AG04449 (cell line): Measurements from ENCODE around the gene ZNF644.
A peak's percentile ranks its signal among the peaks of the same experiment; 100 is the strongest.

Experiments used
- CTCF ChIA-PET: fragments of 350-600 bp; formaldehyde crosslinking; extraction: SDS; loops from one replicate; lab custom pipeline; 2021; ENCODE audit warnings: antibody characterized with exemption; lab: Yijun Ruan, JAX
- POLR2A ChIA-PET: fragments of 400-600, 350-600 bp; formaldehyde crosslinking; extraction: SDS; loops from one replicate; lab custom pipeline; 2020; ENCODE audit warnings: antibody characterized with exemption, inconsistent platforms; lab: Yijun Ruan, JAX
- DNase-seq: peaks from one replicate; pipeline ENCODE4 v3.0.0-alpha.2; 2010; ENCODE audit warnings: low read depth, low spot score
- H3K4me3 ChIP-seq: 2 replicates; pipeline ENCODE4 v1.5.1; 2011; ENCODE audit warnings: low read depth, mild to moderate bottlenecking, control low read depth, low read length
- CTCF ChIP-seq: IDR thresholded peaks from one replicate; pipeline ENCODE4 v1.5.1; 2011; ENCODE audit warnings: mild to moderate bottlenecking, moderate library complexity, low read length, control low read depth, inconsistent platforms; ENCODE audit not compliant: insufficient read depth; ENCODE audit errors: missing control alignments

Gene ZNF644

GRCh38 chr1:91038582-91038981 lies 16.7 kb upstream of the ZNF644 start:
- no peak for TF ChIP-seq CTCF
- POLR2A ChIA-PET: no interaction called here
- CTCF ChIA-PET: no interaction called here
- no peak for DNase-seq
- H3K4me3 ChIP-seq: no peak overlapping the region

DNA sequence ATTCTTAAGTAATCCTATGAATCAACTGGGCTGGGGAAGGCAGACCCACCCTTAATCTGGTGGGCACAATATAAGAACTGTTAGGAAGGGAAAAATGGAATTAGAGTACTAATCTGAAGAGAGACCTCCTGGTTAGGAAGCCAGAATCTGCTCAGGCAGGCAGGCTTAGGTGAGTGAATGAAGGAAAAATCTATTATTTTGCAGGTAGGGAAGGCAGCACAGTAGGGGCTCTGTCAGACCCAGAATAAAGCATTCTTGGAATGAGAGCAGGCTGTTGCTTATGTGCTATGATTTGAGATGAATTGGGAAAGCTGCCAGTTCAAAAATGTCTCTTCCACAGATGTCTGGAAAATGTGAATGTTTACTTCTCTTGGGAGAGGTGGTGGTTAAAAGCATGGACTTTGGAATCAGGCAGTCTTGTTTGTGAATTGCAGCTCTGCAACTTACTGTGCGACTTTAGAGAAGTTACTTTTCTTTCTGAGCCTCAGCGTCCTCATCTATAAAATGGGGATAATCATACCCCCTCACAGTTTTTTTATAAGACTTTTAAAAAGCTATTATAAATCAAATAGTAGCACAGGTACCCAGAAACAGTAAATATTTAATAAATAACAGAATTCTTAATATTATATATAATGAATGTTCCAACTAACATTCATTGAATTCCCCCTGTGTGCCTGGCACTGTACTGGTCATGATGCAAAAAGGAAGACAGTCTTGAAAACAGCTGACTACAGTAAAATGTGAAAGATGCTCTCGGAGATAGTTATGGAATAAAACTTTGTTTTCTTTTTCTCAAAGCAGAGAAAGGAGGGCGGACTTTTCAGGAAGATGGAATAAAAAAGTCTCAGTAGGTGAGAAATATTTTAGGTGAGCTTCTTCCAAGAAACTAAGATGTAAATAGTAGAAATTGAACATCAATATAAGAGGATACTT lies 15.3 kb upstream of the ZNF644 start:
- no peak for TF ChIP-seq CTCF
- ChIA-PET POLR2A (no interaction called here), CTCF (no interaction called here)
- no peak for DNase-seq
- H3K4me3 ChIP-seq: no peak overlapping the region

DNA sequence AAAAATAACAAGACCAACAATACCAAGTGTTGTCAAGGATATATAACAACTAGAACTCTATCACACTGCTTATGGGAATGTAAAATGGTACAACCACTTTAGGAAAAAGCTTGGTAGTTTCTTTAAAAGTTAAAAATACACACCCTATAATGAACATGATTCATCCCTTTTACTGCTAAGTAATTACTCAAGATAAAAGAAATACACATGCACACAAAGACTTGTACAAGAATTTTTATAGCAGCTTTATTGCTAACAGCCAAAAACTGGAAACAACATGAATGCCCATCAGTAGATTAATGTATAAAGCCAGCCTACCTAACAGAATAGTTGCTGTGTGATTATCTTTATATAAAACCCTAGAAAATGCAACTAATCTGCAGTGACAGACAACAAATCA lies 10.5 kb upstream of the ZNF644 start:
- DNase-seq: no peak
- ChIA-PET POLR2A (no interaction called here), CTCF (no interaction called here)
- TF ChIP-seq CTCF: no peak
- H3K4me3 ChIP-seq: no peak overlapping the region

- no peak overlapping the region for H3K4me3 ChIP-seq
- no peak for TF ChIP-seq CTCF
- no peak for DNase-seq
- CTCF ChIA-PET: no interaction called here
- POLR2A ChIA-PET: no interaction called here
These were observed 9.2 kb upstream of the ZNF644 start for GRCh38 chr1:91031081-91031480.

DNA sequence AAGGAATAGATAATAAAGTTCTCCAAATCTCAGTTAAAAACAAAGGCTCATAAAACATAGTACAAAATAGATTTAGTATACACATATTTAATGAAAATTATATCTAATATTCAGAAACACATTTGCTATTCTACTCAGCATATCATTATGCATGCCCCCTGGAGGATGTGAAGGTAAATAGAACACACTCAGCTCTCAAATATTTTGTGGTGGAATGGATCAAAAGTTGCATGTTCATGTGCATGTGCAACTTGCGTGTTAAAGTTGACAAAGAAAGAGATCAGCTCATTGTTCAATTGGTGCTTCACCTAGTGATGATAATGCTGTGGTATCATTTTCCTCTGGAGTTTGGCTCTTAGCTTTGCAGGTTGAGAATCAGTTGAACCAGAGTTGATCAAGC lies 4.9 kb upstream of the ZNF644 start:
- no peak for DNase-seq
- no peak overlapping the region for H3K4me3 ChIP-seq
- TF ChIP-seq CTCF: peak; percentile 35
- POLR2A ChIA-PET: no interaction called here
- CTCF ChIA-PET: interaction anchor here (0.8 to 2.6 kb wide), 2 partner anchors 13 to 305 kb away, joined by 3 to 13 read pairs; no protein-coding TSS in a partner anchor

- POLR2A ChIA-PET: no interaction called here
- CTCF ChIA-PET: interaction anchor here (0.8 to 2.6 kb wide), 2 partner anchors 13 to 305 kb away, joined by 3 to 13 read pairs; no protein-coding TSS in a partner anchor
- no peak for DNase-seq
- TF ChIP-seq CTCF: no peak
- no peak overlapping the region for H3K4me3 ChIP-seq
These were observed 4.5 kb upstream of the ZNF644 start for GRCh38 chr1:91026320-91026719.
